ENCODE measurements around the gene WNT9A.

DNA sequence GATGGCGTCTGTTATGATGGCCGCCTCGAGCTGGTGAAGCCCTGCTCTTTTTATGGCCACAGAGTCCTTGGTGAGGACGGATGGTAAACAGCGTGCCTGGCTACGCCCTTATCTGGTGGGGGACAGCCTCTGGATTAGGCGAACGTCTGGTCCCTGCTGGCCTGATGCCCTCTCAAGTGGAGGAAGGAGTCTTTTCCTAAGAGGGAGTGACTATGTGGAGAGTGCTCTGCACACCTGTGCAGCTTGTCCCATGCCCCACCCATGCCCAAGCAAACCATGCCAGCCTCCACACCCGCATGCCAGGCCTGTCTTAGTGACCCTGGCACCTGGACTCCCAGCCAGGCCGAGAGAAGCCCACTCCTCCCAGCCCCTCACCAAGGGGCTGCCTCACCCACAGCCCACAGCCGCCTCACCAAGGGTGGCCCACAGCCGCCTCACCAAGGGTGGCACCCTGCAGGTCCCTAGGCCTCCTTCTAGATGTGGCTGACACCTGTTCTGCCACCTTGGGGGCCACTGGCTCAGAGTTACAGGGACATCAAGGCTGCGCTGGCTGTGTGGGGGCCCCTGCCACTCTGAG is 40.2 kb downstream of the WNT9A start:
- TF ChIP-seq, protein P1, sequence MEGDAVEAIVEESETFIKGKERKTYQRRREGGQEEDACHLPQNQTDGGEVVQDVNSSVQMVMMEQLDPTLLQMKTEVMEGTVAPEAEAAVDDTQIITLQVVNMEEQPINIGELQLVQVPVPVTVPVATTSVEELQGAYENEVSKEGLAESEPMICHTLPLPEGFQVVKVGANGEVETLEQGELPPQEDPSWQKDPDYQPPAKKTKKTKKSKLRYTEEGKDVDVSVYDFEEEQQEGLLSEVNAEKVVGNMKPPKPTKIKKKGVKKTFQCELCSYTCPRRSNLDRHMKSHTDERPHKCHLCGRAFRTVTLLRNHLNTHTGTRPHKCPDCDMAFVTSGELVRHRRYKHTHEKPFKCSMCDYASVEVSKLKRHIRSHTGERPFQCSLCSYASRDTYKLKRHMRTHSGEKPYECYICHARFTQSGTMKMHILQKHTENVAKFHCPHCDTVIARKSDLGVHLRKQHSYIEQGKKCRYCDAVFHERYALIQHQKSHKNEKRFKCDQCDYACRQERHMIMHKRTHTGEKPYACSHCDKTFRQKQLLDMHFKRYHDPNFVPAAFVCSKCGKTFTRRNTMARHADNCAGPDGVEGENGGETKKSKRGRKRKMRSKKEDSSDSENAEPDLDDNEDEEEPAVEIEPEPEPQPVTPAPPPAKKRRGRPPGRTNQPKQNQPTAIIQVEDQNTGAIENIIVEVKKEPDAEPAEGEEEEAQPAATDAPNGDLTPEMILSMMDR (IDR thresholded peaks at IDR 0.05): no peak
- TF ChIP-seq POLR2A (IDR thresholded peaks at IDR 0.05): no peak
